K562 (cell line): ENCODE results near the gene LDLRAD3. TPM values are rescaled to one million over a fixed set of nuclear protein-coding genes. Genes with fewer than 3 reads are reported as not detected.

Source experiments
- ATAC-seq: fragments of 200-7000 bp; cut with Tn5 transposase; 3 replicates; pipeline ENCODE4 v1.9.1; 2020; ENCODE audit warnings: moderate library complexity
- BruUV-seq: library from RNA; stranded (reverse); fragments of 400-500 nt; replicated peaks from 2 replicates; lab custom pipeline; 2021; lab: Mats Ljungman, UMichigan
- CTCF ChIA-PET: fragments of 300-600 bp; formaldehyde crosslinking; extraction: SDS; loops from one replicate; lab custom pipeline; 2021; ENCODE audit warnings: low intra/inter-chr PET ratio; lab: Yijun Ruan, JAX
- POLR2A ChIA-PET: fragments of 300-600, 350-650 bp; sonication (Branson Sonifier 250); formaldehyde crosslinking; extraction: SDS; loops from one replicate; lab custom pipeline; 2021; ENCODE audit warnings: antibody characterized with exemption, inconsistent platforms; lab: Yijun Ruan, JAX
- DNase-seq, 4 experiments: peaks; one replicate each; pipeline versions ENCODE4 v3.0.0 to v3.0.0-alpha.2; 2011 to 2018; ENCODE audit warnings: low spot score in 3 of 4, mixed read lengths in 3 of 4; ENCODE audit errors: extremely low read depth in 1 of 4
- FAIRE-seq: peaks from 2 replicates; lab custom pipeline; 2011; peaks lifted over from hg19 to GRCh38; lab: Jason Lieb, UNC
- H2AFZ ChIP-seq: 2 replicates; pipeline ENCODE4 v1.6.0; 2011; ENCODE audit warnings: low read depth, low read length, control low read depth, inconsistent platforms
- H3K27ac ChIP-seq: fragments of 200-600 bp; 3 replicates; pipeline ENCODE4 v1.8.0; 2011; ENCODE audit warnings: low read depth, mild to moderate bottlenecking, control low read depth, inconsistent platforms, low read length, moderate library complexity, mixed read lengths; ENCODE audit errors: extremely low read depth
- H3K27me3 ChIP-seq, 2 experiments: fragments of 300-600 bp in 1 of 2; 2 replicates in 1 of 2; 3 replicates in 1 of 2; pipeline versions ENCODE4 v1.6.0 to v1.8.0; 2011; ENCODE audit warnings: inconsistent platforms in 2 of 2, low read length in 2 of 2, mild to moderate bottlenecking in 1 of 2, mixed read lengths in 1 of 2, moderate library complexity in 1 of 2; ENCODE audit not compliant: control insufficient read depth in 2 of 2, insufficient read depth in 2 of 2
- H3K36me3 ChIP-seq: fragments of 300-600 bp; 3 replicates; pipeline ENCODE4 v1.8.0; 2011; ENCODE audit warnings: mild to moderate bottlenecking, low read length, inconsistent platforms; ENCODE audit not compliant: control insufficient read depth, insufficient read depth
- H3K4me1 ChIP-seq, 2 experiments: fragments of 200-600 bp in 1 of 2; replicated peaks in 1 of 2; 2 replicates in 1 of 2; 3 replicates in 1 of 2; pipeline versions ENCODE4 v1.5.1 to v1.8.0; 2011; ENCODE audit warnings: inconsistent platforms in 2 of 2, low read length in 2 of 2, mild to moderate bottlenecking in 1 of 2, mixed read lengths in 1 of 2, moderate library complexity in 1 of 2; ENCODE audit not compliant: control insufficient read depth in 2 of 2, insufficient read depth in 2 of 2
- H3K4me2 ChIP-seq: 2 replicates; pipeline ENCODE4 v1.6.1; 2011; ENCODE audit warnings: low read length, control low read depth, inconsistent platforms, mixed read lengths; ENCODE audit not compliant: insufficient read depth
- H3K4me3 ChIP-seq: fragments of 200-600 bp; sonication (generic), shearing (Covaris generic); 2 replicates; pipeline ENCODE4 v1.5.1; 2016; ENCODE audit warnings: control low read depth, inconsistent platforms
- H3K79me2 ChIP-seq: fragments of 200-600 bp; 3 replicates; pipeline ENCODE4 v1.8.0; 2011; ENCODE audit warnings: low read length, inconsistent platforms; ENCODE audit not compliant: control insufficient read depth, insufficient read depth
- H3K9ac ChIP-seq, 2 experiments: 2 replicates each; pipeline versions ENCODE4 v1.6.0 to v1.6.1; 2011; ENCODE audit warnings: low read depth in 2 of 2, low read length in 2 of 2, control low read depth in 1 of 2, inconsistent platforms in 1 of 2, mild to moderate bottlenecking in 1 of 2, mixed read lengths in 1 of 2; ENCODE audit not compliant: insufficient read depth in 1 of 2
- H3K9me1 ChIP-seq: one replicate; pipeline ENCODE4 v1.6.0; 2011; ENCODE audit warnings: inconsistent platforms, mild to moderate bottlenecking, low read length, moderate library complexity; ENCODE audit not compliant: control insufficient read depth, insufficient read depth
- H3K9me3 ChIP-seq: replicated peaks from 2 replicates; pipeline ENCODE4 v1.5.1; 2011; ENCODE audit warnings: low read depth, low read length, inconsistent platforms; ENCODE audit not compliant: control insufficient read depth, insufficient read depth
- H4K20me1 ChIP-seq: replicated peaks from 2 replicates; pipeline ENCODE4 v1.6.1; 2011; ENCODE audit warnings: low read length, inconsistent platforms, mixed read lengths; ENCODE audit not compliant: control insufficient read depth, insufficient read depth
- CBX5 ChIP-seq: IDR thresholded peaks from 2 replicates; pipeline ENCODE4 v1.6.1; 2014; ENCODE audit warnings: low read depth, borderline replicate concordance
- DMBX1 ChIP-seq: fragments of 250-450 bp; sonication (Bioruptor Pico); IDR thresholded peaks from 2 replicates; pipeline ENCODE4 v1.8.0; 2022; ENCODE audit warnings: inconsistent platforms, mild to moderate bottlenecking, moderate library complexity, borderline replicate concordance
- HNRNPH1 ChIP-seq: fragments of 200-400 bp; formaldehyde crosslinking; optimal IDR thresholded peaks from 2 replicates; pipeline ENCODE3; 2017; ENCODE audit warnings: low read depth, mild to moderate bottlenecking, low read length, moderate library complexity
- HNRNPL ChIP-seq: fragments of 200-400 bp; formaldehyde crosslinking; IDR thresholded peaks from 2 replicates; pipeline ENCODE4 v1.6.1; 2017; ENCODE audit warnings: low read depth, mild to moderate bottlenecking, low read length
- HOXB6 ChIP-seq: fragments of 250-450 bp; sonication (Bioruptor Pico); IDR thresholded peaks from 2 replicates; pipeline ENCODE4 v1.5.1; 2022; ENCODE audit warnings: mild to moderate bottlenecking, borderline replicate concordance
- MTA2 ChIP-seq: fragments of 450-650 bp; IDR thresholded peaks from 2 replicates; pipeline ENCODE4 v1.6.1; 2016; ENCODE audit warnings: low read depth
- NFATC3 ChIP-seq: fragments of 450-650 bp; IDR thresholded peaks from 2 replicates; pipeline ENCODE4 v1.6.1; 2017; ENCODE audit warnings: mild to moderate bottlenecking
- NR2F6 ChIP-seq: fragments of 450-650 bp; formaldehyde crosslinking; IDR thresholded peaks from 2 replicates; pipeline ENCODE4 v1.4.0; 2020; ENCODE audit warnings: mild to moderate bottlenecking
- RBM15 ChIP-seq: fragments of 200-400 bp; formaldehyde crosslinking; IDR thresholded peaks from 2 replicates; pipeline ENCODE4 v1.6.1; 2018; ENCODE audit warnings: mild to moderate bottlenecking, low read length, moderate library complexity; ENCODE audit not compliant: insufficient read depth
- SMAD1 ChIP-seq: fragments of 150-350 bp; IDR thresholded peaks from 2 replicates; pipeline ENCODE4 v1.6.1; 2014; ENCODE audit warnings: low read length, low read depth; ENCODE audit not compliant: partially characterized antibody
- SREBF2 ChIP-seq: sonication (generic); formaldehyde crosslinking; IDR thresholded peaks from 2 replicates; pipeline ENCODE4 v1.4.0; 2020; ENCODE audit warnings: mild to moderate bottlenecking, missing genetic modification reagents
- ZKSCAN1 ChIP-seq: fragments of 150-350 bp; IDR thresholded peaks from 2 replicates; pipeline ENCODE4 v1.6.1; 2016; ENCODE audit warnings: low read depth, low read length
- ZNF140 ChIP-seq: fragments of 250-450 bp; sonication (Bioruptor Pico); IDR thresholded peaks from 2 replicates; pipeline ENCODE4 v1.8.0; 2021; ENCODE audit warnings: moderate library complexity, mild to moderate bottlenecking, inconsistent platforms
- ZNF224 ChIP-seq: sonication (generic); formaldehyde crosslinking; IDR thresholded peaks from 2 replicates; pipeline ENCODE4 v1.8.0; 2022; ENCODE audit warnings: mild to moderate bottlenecking, missing genetic modification reagents
- ZNF444 ChIP-seq: fragments of 250-450 bp; sonication (Bioruptor Pico); IDR thresholded peaks from 2 replicates; pipeline ENCODE4 v1.4.0; 2020; ENCODE audit warnings: mild to moderate bottlenecking, moderate library complexity
- ZNF551 ChIP-seq: fragments of 250-450 bp; sonication (Bioruptor Pico); IDR thresholded peaks from 2 replicates; pipeline ENCODE4 v1.5.0; 2021; ENCODE audit warnings: mild to moderate bottlenecking, moderate library complexity
- WGBS: fragments of 100-300 bp; shearing (Covaris generic); methylation state at CpG from one replicate; pipeline ENCODE4 v1.1.6; 2016; ENCODE audit warnings: low coverage, mixed read lengths; ENCODE audit not compliant: insufficient coverage; ENCODE audit errors: missing lambda C conversion rate; 5-methylcytosine and 5-hydroxymethylcytosine counted together
- in situ Hi-C: fragments of 300-500 bp; cut with MboI; formaldehyde crosslinking; loops from 4 replicates; pipeline ENCODE4 v1.15.0; 2018; ENCODE audit warnings: inconsistent platforms, mixed read lengths
- intact Hi-C: fragments of 100-400 bp; cut with micrococcal nuclease; formaldehyde crosslinking; loops from 2 replicates; pipeline ENCODE4 v1.14.2; 2022
- polyA plus RNA-seq, 8 experiments: library from polyadenylated mRNA; depleted of rRNA in 4 of 8; stranded (reverse) in 5 of 8; unstranded in 3 of 8; fragments of >200 nt; fragmentation: Nextera tagmentation in 2 of 8; fragmentation: Illumina TruSeq in 1 of 8; extraction: Ambion mirVana in 2 of 8; extraction: Trizol in 1 of 8; gene quantifications; 2 replicates each; pipeline versions ENCODE4 v1.2.1 to v1.2.3, GENCODE V29; 2011 to 2014; ENCODE audit warnings: inconsistent platforms in 1 of 8, missing spikeins in 1 of 8
- total RNA-seq, 7 experiments: library from RNA; depleted of rRNA in 6 of 7; stranded (reverse); fragments of >200 nt in 6 of 7; fragmentation: Illumina TruSeq in 2 of 7; extraction: Trizol in 2 of 7; gene quantifications; 2 replicates each; pipeline versions ENCODE4 v1.2.1 to v1.2.3, GENCODE V29; 2011 to 2021; ENCODE audit warnings: low replicate concordance in 1 of 7
- TF ChIP-seq, protein P1 (sequence below): sonication (generic); formaldehyde crosslinking; IDR thresholded peaks from 2 replicates; pipeline ENCODE4 v1.8.0; 2023; ENCODE audit warnings: mild to moderate bottlenecking, missing genetic modification reagents
- TF ChIP-seq, protein P2 (sequence below), 2 experiments: fragments of 450-650 bp in 1 of 2; IDR thresholded peaks; 2 replicates each; pipeline ENCODE4 v1.6.1; 2011 to 2017; ENCODE audit warnings: low read depth in 2 of 2, antibody characterized with exemption in 1 of 2, borderline replicate concordance in 1 of 2, low read length in 1 of 2, mild to moderate bottlenecking in 1 of 2, mixed read lengths in 1 of 2; ENCODE audit not compliant: control insufficient read depth in 1 of 2

The LDLRAD3 gene
- total and polyA plus RNA-seq, 9 of the 15 experiments (the other 6 are each of a cell fraction or from before 2014, with no cell fraction given) = 0.73 to 7.2 (median 3.5) TPM

DNA sequence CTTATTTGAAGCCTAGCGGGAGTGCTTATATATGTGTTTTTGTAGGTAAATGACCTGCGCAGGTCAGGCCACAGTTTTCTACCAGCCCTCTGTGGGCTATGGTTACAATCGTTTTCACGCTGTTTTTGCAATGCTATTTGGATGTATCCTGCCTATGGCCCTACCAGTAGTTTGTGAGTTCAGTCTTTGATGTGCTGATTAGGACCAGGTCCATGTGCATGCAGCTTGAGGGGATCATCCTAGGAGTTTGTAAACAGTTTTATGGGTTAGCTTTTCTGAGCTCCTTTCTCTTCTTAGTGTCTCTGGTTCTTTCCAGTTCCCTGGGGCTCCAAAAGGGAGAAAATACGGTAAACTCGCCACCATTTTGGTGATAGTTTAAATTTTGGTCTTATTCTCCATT lies 142.5 kb downstream of the LDLRAD3 start:
- BruUV-seq = no TSS peak
- DNase-seq (no peak), FAIRE-seq (no peak), ATAC-seq (no peak)
- Histone ChIP-seq H3K4me3 (no peak overlapping the region), H4K20me1 (no peaks in the 10 kb centered on the region), H3K27me3 (no peaks in the 10 kb centered on the region), H3K4me2 (no peak overlapping the region), H2AFZ (no peak overlapping the region), H3K4me1 (peaks cover 7 to 16% of the 10 kb centered on the region in 2 experiments; a peak in 4 of 5 replicates), H3K27ac (no peak overlapping the region), H3K9me1 (no peaks in the 10 kb centered on the region), H3K36me3 (no peaks in the 10 kb centered on the region), H3K9ac (no peak overlapping the region), H3K79me2 (no peaks in the 10 kb centered on the region), H3K9me3 (no peaks in the 10 kb centered on the region)
- 86% methylated on average over 6 of the region's 6 CpGs for WGBS
- intact Hi-C loops (no loop called here), in situ Hi-C loops (no loop called here)
- ChIA-PET POLR2A (interaction anchor here (1.2 to 3.7 kb wide), 2 partner anchors 13 to 18 kb away, joined by 3 to 9 read pairs; no protein-coding TSS in a partner anchor), CTCF (no interaction called here)
- no peak for TF ChIP-seq CBX5
- no peak for TF ChIP-seq ZNF444 (CRISPR knock-in tag)
- TF ChIP-seq ZKSCAN1 = no peak
- TF ChIP-seq, protein P1, sequence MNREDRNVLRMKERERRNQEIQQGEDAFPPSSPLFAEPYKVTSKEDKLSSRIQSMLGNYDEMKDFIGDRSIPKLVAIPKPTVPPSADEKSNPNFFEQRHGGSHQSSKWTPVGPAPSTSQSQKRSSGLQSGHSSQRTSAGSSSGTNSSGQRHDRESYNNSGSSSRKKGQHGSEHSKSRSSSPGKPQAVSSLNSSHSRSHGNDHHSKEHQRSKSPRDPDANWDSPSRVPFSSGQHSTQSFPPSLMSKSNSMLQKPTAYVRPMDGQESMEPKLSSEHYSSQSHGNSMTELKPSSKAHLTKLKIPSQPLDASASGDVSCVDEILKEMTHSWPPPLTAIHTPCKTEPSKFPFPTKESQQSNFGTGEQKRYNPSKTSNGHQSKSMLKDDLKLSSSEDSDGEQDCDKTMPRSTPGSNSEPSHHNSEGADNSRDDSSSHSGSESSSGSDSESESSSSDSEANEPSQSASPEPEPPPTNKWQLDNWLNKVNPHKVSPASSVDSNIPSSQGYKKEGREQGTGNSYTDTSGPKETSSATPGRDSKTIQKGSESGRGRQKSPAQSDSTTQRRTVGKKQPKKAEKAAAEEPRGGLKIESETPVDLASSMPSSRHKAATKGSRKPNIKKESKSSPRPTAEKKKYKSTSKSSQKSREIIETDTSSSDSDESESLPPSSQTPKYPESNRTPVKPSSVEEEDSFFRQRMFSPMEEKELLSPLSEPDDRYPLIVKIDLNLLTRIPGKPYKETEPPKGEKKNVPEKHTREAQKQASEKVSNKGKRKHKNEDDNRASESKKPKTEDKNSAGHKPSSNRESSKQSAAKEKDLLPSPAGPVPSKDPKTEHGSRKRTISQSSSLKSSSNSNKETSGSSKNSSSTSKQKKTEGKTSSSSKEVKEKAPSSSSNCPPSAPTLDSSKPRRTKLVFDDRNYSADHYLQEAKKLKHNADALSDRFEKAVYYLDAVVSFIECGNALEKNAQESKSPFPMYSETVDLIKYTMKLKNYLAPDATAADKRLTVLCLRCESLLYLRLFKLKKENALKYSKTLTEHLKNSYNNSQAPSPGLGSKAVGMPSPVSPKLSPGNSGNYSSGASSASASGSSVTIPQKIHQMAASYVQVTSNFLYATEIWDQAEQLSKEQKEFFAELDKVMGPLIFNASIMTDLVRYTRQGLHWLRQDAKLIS (CRISPR knock-in tag) = no peak
- TF ChIP-seq SMAD1 = no peak
- no peak for TF ChIP-seq DMBX1 (CRISPR knock-in tag)
- TF ChIP-seq NFATC3 = no peak
- TF ChIP-seq, protein P2, sequence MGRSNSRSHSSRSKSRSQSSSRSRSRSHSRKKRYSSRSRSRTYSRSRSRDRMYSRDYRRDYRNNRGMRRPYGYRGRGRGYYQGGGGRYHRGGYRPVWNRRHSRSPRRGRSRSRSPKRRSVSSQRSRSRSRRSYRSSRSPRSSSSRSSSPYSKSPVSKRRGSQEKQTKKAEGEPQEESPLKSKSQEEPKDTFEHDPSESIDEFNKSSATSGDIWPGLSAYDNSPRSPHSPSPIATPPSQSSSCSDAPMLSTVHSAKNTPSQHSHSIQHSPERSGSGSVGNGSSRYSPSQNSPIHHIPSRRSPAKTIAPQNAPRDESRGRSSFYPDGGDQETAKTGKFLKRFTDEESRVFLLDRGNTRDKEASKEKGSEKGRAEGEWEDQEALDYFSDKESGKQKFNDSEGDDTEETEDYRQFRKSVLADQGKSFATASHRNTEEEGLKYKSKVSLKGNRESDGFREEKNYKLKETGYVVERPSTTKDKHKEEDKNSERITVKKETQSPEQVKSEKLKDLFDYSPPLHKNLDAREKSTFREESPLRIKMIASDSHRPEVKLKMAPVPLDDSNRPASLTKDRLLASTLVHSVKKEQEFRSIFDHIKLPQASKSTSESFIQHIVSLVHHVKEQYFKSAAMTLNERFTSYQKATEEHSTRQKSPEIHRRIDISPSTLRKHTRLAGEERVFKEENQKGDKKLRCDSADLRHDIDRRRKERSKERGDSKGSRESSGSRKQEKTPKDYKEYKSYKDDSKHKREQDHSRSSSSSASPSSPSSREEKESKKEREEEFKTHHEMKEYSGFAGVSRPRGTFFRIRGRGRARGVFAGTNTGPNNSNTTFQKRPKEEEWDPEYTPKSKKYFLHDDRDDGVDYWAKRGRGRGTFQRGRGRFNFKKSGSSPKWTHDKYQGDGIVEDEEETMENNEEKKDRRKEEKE (IDR thresholded peaks at IDR 0.05; ENCODE audit: borderline replicate concordance in 1 of 2, control insufficient read depth in 1 of 2, low read depth in 2 of 2, low read length in 1 of 2) = no peak
- TF ChIP-seq ZNF224 (CRISPR knock-in tag) = no peak
- TF ChIP-seq SREBF2 (CRISPR knock-in tag) = no peak
- TF ChIP-seq RBM15 = no peak
- TF ChIP-seq HNRNPH1 = no peak
- no peak for TF ChIP-seq ZNF551
- no peak for TF ChIP-seq ZNF140
- no peak for TF ChIP-seq HOXB6
- TF ChIP-seq MTA2 = no peak
- no peak for TF ChIP-seq NR2F6 (CRISPR knock-in tag)
- no peak for TF ChIP-seq HNRNPL
